NCI-H460 (cell line): ENCODE measurements around the gene CLSTN1. TPM values are rescaled to one million over a fixed set of nuclear protein-coding genes. Genes with fewer than 3 reads are reported as not detected.

Experiments used
- DNase-seq: peaks from one replicate; pipeline ENCODE4 v3.0.0-alpha.2; 2016; ENCODE audit warnings: low read depth; ENCODE audit errors: extremely low read depth
- polyA plus RNA-seq: library from polyadenylated mRNA; depleted of rRNA; stranded (reverse); fragments of >200 nt; gene quantifications from 2 replicates; pipeline ENCODE4 v1.2.3, GENCODE V29; 2014; cell fraction: nucleus; rRNA removed
- total RNA-seq: library from RNA; depleted of rRNA; stranded (reverse); fragments of >200 nt; shearing (Covaris generic); gene quantifications from 2 replicates; pipeline ENCODE4 v1.2.3, GENCODE V29; 2014; rRNA removed

The CLSTN1 gene
- 22.1 and 24.4 TPM in 2 replicates for total RNA-seq
- 15.6 and 22.2 TPM in 2 replicates for polyA plus RNA-seq

GRCh38 chr1:9823943-9824701 lies at the start of gene CLSTN1:
Gene CLSTN1, minus strand, starts transcription at chr1:9823965. Its CDS starts 232 bp downstream, at chr1:9823733.
- peak; percentile 72 for DNase-seq

- no peak for DNase-seq
These were observed 49.6 kb upstream of the CLSTN1 start for GRCh38 chr1:9873385-9873784.

GRCh38 chr1:9872430-9873165 lies 48.8 kb upstream of the CLSTN1 start:
- DNase-seq, result no peak

GRCh38 chr1:9871707-9872425 lies 48.1 kb upstream of the CLSTN1 start:
- DNase-seq, result no peak

- DNase-seq, result no peak
These were observed 47.3 kb upstream of the CLSTN1 start for GRCh38 chr1:9871021-9871420.

- DNase-seq, result no peak
These were observed 46.8 kb upstream of the CLSTN1 start for GRCh38 chr1:9870572-9870971.

- no peak for DNase-seq
These were observed 46.1 kb upstream of the CLSTN1 start for GRCh38 chr1:9869831-9870251.

- no peak for DNase-seq
These were observed 44.5 kb upstream of the CLSTN1 start for GRCh38 chr1:9868244-9868590.

- peak; percentile 64 for DNase-seq
These were observed 43.9 kb upstream of the CLSTN1 start for GRCh38 chr1:9867408-9868243.

- no peak for DNase-seq
These were observed 43.1 kb upstream of the CLSTN1 start for GRCh38 chr1:9866836-9867235.

- DNase-seq, result no peak
These were observed 42.0 kb upstream of the CLSTN1 start for GRCh38 chr1:9865724-9866123.

GRCh38 chr1:9863371-9863770 lies 39.6 kb upstream of the CLSTN1 start:
- no peak for DNase-seq

- DNase-seq, result no peak
These were observed 37.6 kb upstream of the CLSTN1 start for GRCh38 chr1:9861360-9861759.

- no peak for DNase-seq
These were observed 37.1 kb upstream of the CLSTN1 start for GRCh38 chr1:9860887-9861286.

GRCh38 chr1:9859281-9860014 lies 35.7 kb upstream of the CLSTN1 start:
- DNase-seq, result no peak

- DNase-seq, result no peak
These were observed 34.7 kb upstream of the CLSTN1 start for GRCh38 chr1:9858293-9859035.

GRCh38 chr1:9855186-9855585 lies 31.4 kb upstream of the CLSTN1 start:
- DNase-seq, result no peak

- DNase-seq, result no peak
These were observed 29.5 kb upstream of the CLSTN1 start for GRCh38 chr1:9853249-9853595.
